Glutamatergic neuron (in vitro differentiated cells): ENCODE data around the gene GTF2IRD1. TPM values are rescaled to one million over a fixed set of nuclear protein-coding genes. Genes with fewer than 3 reads are reported as not detected.

ENCODE experiments used
- DNase-seq: peaks from one replicate; pipeline ENCODE4 v3.0.0; 2022
- H3K27ac Mint-ChIP-seq: one replicate; pipeline ENCODE4 v1.8.0; 2020; ENCODE audit warnings: mild to moderate bottlenecking, mixed read lengths, inconsistent platforms; ENCODE audit not compliant: unreplicated experiment
- H3K27me3 Mint-ChIP-seq: one replicate; pipeline ENCODE4 v1.8.0; 2020; ENCODE audit warnings: mild to moderate bottlenecking, moderate library complexity, mixed read lengths, inconsistent platforms; ENCODE audit not compliant: unreplicated experiment
- H3K36me3 Mint-ChIP-seq: one replicate; pipeline ENCODE4 v1.8.0; 2020; ENCODE audit warnings: mild to moderate bottlenecking, mixed read lengths, inconsistent platforms; ENCODE audit not compliant: unreplicated experiment
- H3K4me1 Mint-ChIP-seq: one replicate; pipeline ENCODE4 v1.8.0; 2020; ENCODE audit warnings: mild to moderate bottlenecking, low read depth, mixed read lengths, inconsistent platforms; ENCODE audit not compliant: unreplicated experiment
- H3K4me3 Mint-ChIP-seq: one replicate; pipeline ENCODE4 v1.8.0; 2020; ENCODE audit warnings: mild to moderate bottlenecking, mixed read lengths, inconsistent platforms; ENCODE audit not compliant: unreplicated experiment
- H3K9me3 Mint-ChIP-seq: one replicate; pipeline ENCODE4 v1.8.0; 2020; ENCODE audit warnings: mild to moderate bottlenecking, moderate library complexity, mixed read lengths, inconsistent platforms; ENCODE audit not compliant: unreplicated experiment
- long read RNA-seq: library from polyadenylated mRNA; unstranded; transcript quantifications from one replicate; pipeline ENCODE4 v2.0.0, GENCODE V29; 2020; ENCODE audit not compliant: unreplicated experiment
- total RNA-seq: library from RNA; stranded (reverse); fragmentation: NEBNext Ultra II Directional; extraction: Animal tissue kit (Norgen Biotek cat#: 25700); gene quantifications from one replicate; pipeline ENCODE4 v1.2.1, GENCODE V29; 2021; ENCODE audit not compliant: unreplicated experiment
- TF ChIP-seq, protein P1 (sequence below): fragments of 200-600 bp; sonication (generic); IDR thresholded peaks from one replicate; pipeline ENCODE4 v1.5.0; 2021; ENCODE audit not compliant: partially characterized antibody, unreplicated experiment

Gene GTF2IRD1, protein sequence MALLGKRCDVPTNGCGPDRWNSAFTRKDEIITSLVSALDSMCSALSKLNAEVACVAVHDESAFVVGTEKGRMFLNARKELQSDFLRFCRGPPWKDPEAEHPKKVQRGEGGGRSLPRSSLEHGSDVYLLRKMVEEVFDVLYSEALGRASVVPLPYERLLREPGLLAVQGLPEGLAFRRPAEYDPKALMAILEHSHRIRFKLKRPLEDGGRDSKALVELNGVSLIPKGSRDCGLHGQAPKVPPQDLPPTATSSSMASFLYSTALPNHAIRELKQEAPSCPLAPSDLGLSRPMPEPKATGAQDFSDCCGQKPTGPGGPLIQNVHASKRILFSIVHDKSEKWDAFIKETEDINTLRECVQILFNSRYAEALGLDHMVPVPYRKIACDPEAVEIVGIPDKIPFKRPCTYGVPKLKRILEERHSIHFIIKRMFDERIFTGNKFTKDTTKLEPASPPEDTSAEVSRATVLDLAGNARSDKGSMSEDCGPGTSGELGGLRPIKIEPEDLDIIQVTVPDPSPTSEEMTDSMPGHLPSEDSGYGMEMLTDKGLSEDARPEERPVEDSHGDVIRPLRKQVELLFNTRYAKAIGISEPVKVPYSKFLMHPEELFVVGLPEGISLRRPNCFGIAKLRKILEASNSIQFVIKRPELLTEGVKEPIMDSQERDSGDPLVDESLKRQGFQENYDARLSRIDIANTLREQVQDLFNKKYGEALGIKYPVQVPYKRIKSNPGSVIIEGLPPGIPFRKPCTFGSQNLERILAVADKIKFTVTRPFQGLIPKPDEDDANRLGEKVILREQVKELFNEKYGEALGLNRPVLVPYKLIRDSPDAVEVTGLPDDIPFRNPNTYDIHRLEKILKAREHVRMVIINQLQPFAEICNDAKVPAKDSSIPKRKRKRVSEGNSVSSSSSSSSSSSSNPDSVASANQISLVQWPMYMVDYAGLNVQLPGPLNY
- total RNA-seq: 59.4 TPM
- long read RNA-seq, partial matches to known transcripts: 6 of 8 reads
- long read RNA-seq, other reads (novel, unspliced or antisense): 2 of 8 reads

DNA sequence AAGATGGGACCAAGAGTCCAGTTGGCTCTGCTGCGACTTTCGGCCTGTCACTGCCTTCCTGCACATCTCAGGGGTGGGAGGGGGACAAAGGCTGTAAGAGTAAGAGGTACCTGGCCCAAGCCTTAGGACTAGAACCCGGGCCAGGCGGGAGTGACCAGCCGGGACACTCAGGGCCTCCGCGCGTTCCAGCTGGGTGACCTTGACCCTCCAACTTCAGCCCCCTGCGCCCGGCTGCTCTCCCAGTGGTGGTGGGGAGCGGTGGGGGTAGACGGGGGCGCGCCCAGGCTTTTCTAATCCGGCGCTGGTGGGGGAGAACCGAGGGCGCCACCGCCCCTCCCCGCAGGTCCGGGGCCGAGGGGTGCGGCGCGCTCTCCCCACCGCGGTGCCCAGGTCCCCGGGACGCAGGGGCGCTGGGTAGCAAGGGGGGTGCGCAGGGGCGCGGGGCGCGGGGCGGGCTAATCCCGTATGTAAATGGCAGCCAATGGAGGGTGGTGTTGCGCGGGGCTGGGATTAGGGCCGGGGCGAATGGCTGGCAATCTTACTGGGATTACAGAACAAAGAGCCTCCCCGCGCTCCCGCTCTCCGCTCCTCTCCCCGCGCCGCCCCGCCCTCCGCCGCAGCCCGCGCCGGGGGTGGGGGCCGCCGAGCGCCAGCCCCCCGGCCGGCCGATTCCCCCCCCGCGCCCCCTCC, at the start of gene GTF2IRD1:
Gene GTF2IRD1 (plus strand): TSS at position 585 of the 690 bp plus-strand sequence. CDS start 54,175 bp downstream, outside the sequence.
- Mint-ChIP-seq H3K9me3 (peaks cover 8% of the 10 kb centered on the region), H3K27ac (peak within 1 kb of the TSS; percentile 73), H3K36me3 (no peaks in the 10 kb centered on the region), H3K4me1 (peaks cover 2% of the 10 kb centered on the region), H3K4me3 (peak within 1 kb of the TSS; percentile 82), H3K27me3 (peaks cover 6% of the 10 kb centered on the region)
- TF ChIP-seq, protein P1, sequence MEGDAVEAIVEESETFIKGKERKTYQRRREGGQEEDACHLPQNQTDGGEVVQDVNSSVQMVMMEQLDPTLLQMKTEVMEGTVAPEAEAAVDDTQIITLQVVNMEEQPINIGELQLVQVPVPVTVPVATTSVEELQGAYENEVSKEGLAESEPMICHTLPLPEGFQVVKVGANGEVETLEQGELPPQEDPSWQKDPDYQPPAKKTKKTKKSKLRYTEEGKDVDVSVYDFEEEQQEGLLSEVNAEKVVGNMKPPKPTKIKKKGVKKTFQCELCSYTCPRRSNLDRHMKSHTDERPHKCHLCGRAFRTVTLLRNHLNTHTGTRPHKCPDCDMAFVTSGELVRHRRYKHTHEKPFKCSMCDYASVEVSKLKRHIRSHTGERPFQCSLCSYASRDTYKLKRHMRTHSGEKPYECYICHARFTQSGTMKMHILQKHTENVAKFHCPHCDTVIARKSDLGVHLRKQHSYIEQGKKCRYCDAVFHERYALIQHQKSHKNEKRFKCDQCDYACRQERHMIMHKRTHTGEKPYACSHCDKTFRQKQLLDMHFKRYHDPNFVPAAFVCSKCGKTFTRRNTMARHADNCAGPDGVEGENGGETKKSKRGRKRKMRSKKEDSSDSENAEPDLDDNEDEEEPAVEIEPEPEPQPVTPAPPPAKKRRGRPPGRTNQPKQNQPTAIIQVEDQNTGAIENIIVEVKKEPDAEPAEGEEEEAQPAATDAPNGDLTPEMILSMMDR: no peak
- DNase-seq: peak; percentile 77

DNA sequence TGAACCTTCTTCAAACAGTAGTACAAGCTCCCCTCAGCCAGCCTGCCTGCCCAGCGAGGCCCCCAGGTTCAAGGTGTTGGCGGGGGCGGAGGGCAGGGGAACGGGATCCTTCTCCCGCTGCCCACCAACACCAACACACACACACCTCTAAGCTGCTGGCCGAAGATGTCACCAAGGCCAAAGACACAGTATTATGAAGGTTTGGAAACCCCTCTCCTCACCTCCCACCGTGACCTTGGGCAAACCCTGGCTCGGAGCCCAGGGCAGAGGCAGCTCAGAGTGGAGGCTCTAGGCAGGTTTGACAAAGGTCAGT, 49.4 kb upstream of the GTF2IRD1 start:
- Mint-ChIP-seq H3K27me3 (peaks cover 11% of the 10 kb centered on the region), H3K4me1 (no peaks in the 10 kb centered on the region), H3K9me3 (peaks cover 9% of the 10 kb centered on the region), H3K4me3 (no peak overlapping the region), H3K36me3 (no peaks in the 10 kb centered on the region), H3K27ac (no peak overlapping the region)
- TF ChIP-seq, protein P1: no peak
- no peak for DNase-seq

- TF ChIP-seq, protein P1: no peak
- no peak for DNase-seq
- no peak overlapping the region for H3K27ac Mint-ChIP-seq
- peaks cover 9% of the 10 kb centered on the region for H3K9me3 Mint-ChIP-seq
- no peaks in the 10 kb centered on the region for H3K4me1 Mint-ChIP-seq
- H3K4me3 Mint-ChIP-seq: no peak overlapping the region
- H3K36me3 Mint-ChIP-seq: no peaks in the 10 kb centered on the region
- H3K27me3 Mint-ChIP-seq: peaks cover 14% of the 10 kb centered on the region
Observed at GRCh38 chr7:74404741-74405140, 49.0 kb upstream of the GTF2IRD1 start.

- Mint-ChIP-seq H3K4me1 (no peaks in the 10 kb centered on the region), H3K4me3 (no peak overlapping the region), H3K36me3 (no peaks in the 10 kb centered on the region), H3K27me3 (peaks cover 11% of the 10 kb centered on the region), H3K27ac (no peak overlapping the region), H3K9me3 (peaks cover 9% of the 10 kb centered on the region)
- peak; percentile 63 for DNase-seq
- TF ChIP-seq, protein P1: peak; percentile 68
Observed at GRCh38 chr7:74405191-74405898, 48.4 kb upstream of the GTF2IRD1 start.
